WTC11 (cell line): ENCODE results near the gene CLEC3B. TPM values are rescaled to one million over a fixed set of nuclear protein-coding genes. Genes with fewer than 3 reads are reported as not detected.

Experiments used
- ATAC-seq: fragments of 200-7000 bp; cut with Tn5 transposase; 2 replicates; pipeline ENCODE4 v1.10.0; 2021; ENCODE audit warnings: mild to moderate bottlenecking, moderate library complexity
- CTCF ChIA-PET: fragments of 300-600 bp; sonication (Branson Sonifier 250); formaldehyde crosslinking; loops from one replicate; lab custom pipeline; 2021; ENCODE audit warnings: antibody characterized with exemption; lab: Charles Lee
- POLR2A ChIA-PET: fragments of 350-600 bp; sonication (Branson Sonifier 250); formaldehyde crosslinking; loops from one replicate; lab custom pipeline; 2021; ENCODE audit warnings: antibody characterized with exemption; lab: Charles Lee
- DNase-seq: peaks from one replicate; pipeline ENCODE4 v3.0.0; 2021; ENCODE audit warnings: low spot score
- H3K27ac Mint-ChIP-seq: 2 replicates; pipeline ENCODE4 v1.8.0; 2021; ENCODE audit warnings: mixed read lengths
- H3K27me3 Mint-ChIP-seq: 2 replicates; pipeline ENCODE4 v1.8.0; 2021; ENCODE audit warnings: low read depth, mild to moderate bottlenecking, moderate library complexity, mixed read lengths
- H3K36me3 Mint-ChIP-seq: 2 replicates; pipeline ENCODE4 v1.8.0; 2021; ENCODE audit warnings: mixed read lengths
- H3K4me1 Mint-ChIP-seq: 2 replicates; pipeline ENCODE4 v1.8.0; 2022; ENCODE audit warnings: mixed read lengths
- H3K4me3 Mint-ChIP-seq: 2 replicates; pipeline ENCODE4 v1.8.0; 2021; ENCODE audit warnings: mild to moderate bottlenecking, moderate library complexity, mixed read lengths
- H3K9me3 Mint-ChIP-seq: 2 replicates; pipeline ENCODE4 v1.8.0; 2021; ENCODE audit warnings: mixed read lengths
- FOXJ3 ChIP-seq: sonication (generic); formaldehyde crosslinking; IDR thresholded peaks from 2 replicates; pipeline ENCODE4 v1.9.0; 2021; ENCODE audit warnings: missing genetic modification reagents, mild to moderate bottlenecking, borderline replicate concordance
- GRHL2 ChIP-seq: fragments of 250-450 bp; sonication (Bioruptor Pico); IDR thresholded peaks from 2 replicates; pipeline ENCODE4 v1.8.0; 2022; ENCODE audit warnings: mild to moderate bottlenecking, moderate library complexity; ENCODE audit not compliant: insufficient replicate concordance, severe bottlenecking
- GTF2I ChIP-seq: fragments of 250-450 bp; sonication (Bioruptor Pico); conservative IDR thresholded peaks from 2 replicates; pipeline ENCODE4 v1.4.0; 2021; ENCODE audit warnings: mild to moderate bottlenecking
- NFE2L1 ChIP-seq: sonication (generic); formaldehyde crosslinking; IDR thresholded peaks from 2 replicates; pipeline ENCODE4 v1.8.1; 2023; ENCODE audit warnings: missing genetic modification reagents
- NFYB ChIP-seq: sonication (generic); formaldehyde crosslinking; conservative IDR thresholded peaks from 2 replicates; pipeline ENCODE4 v1.8.0; 2022; ENCODE audit warnings: low read depth, missing genetic modification reagents
- OVOL2 ChIP-seq: fragments of 250-450 bp; sonication (Bioruptor Pico); IDR thresholded peaks from 2 replicates; pipeline ENCODE4 v1.9.0; 2021; ENCODE audit warnings: mild to moderate bottlenecking, borderline replicate concordance
- RELA ChIP-seq: sonication (generic); formaldehyde crosslinking; IDR thresholded peaks from 2 replicates; pipeline ENCODE4 v1.8.1; 2022; ENCODE audit warnings: missing genetic modification reagents, mild to moderate bottlenecking, borderline replicate concordance
- RORB ChIP-seq: fragments of 250-450 bp; sonication (Bioruptor Pico); IDR thresholded peaks from 2 replicates; pipeline ENCODE4 v1.9.0; 2021; ENCODE audit warnings: mild to moderate bottlenecking
- ZNF219 ChIP-seq: sonication (generic); formaldehyde crosslinking; IDR thresholded peaks from 2 replicates; pipeline ENCODE4 v1.8.0; 2023; ENCODE audit warnings: missing genetic modification reagents, mild to moderate bottlenecking, borderline replicate concordance
- total RNA-seq: library from RNA; stranded (reverse); gene quantifications from 3 replicates; pipeline ENCODE4 v1.2.3, GENCODE V29; 2021
- TF ChIP-seq, protein P1 (sequence below): sonication (generic); formaldehyde crosslinking; IDR thresholded peaks from 2 replicates; pipeline ENCODE4 v1.8.1; 2023; ENCODE audit warnings: mild to moderate bottlenecking, missing genetic modification reagents, moderate library complexity
- TF ChIP-seq, protein P2 (sequence below): sonication (generic); formaldehyde crosslinking; IDR thresholded peaks from 2 replicates; pipeline ENCODE4 v1.8.0; 2022; ENCODE audit warnings: mild to moderate bottlenecking, missing genetic modification reagents
- TF ChIP-seq, protein P3 (sequence below): sonication (generic); formaldehyde crosslinking; IDR thresholded peaks from 2 replicates; pipeline ENCODE4 v1.8.1; 2023; ENCODE audit warnings: mild to moderate bottlenecking, missing genetic modification reagents
- TF ChIP-seq, protein P4 (sequence below): fragments of 200-600 bp; IDR thresholded peaks from 2 replicates; pipeline ENCODE4 v1.8.0; 2022; ENCODE audit warnings: antibody characterized with exemption
- TF ChIP-seq, protein P5 (sequence below): fragments of 250-450 bp; sonication (Bioruptor Pico); IDR thresholded peaks from 2 replicates; pipeline ENCODE4 v2.1.2; 2022; ENCODE audit warnings: mild to moderate bottlenecking, moderate library complexity
- TF ChIP-seq, protein P6 (sequence below): sonication (generic); formaldehyde crosslinking; conservative IDR thresholded peaks from 2 replicates; pipeline ENCODE4 v1.8.1; 2023; ENCODE audit warnings: mild to moderate bottlenecking, low read depth, missing genetic modification reagents, moderate library complexity

CLEC3B gene
- total RNA-seq, 1 experiment from 2014 or later = 0.81 TPM

DNA sequence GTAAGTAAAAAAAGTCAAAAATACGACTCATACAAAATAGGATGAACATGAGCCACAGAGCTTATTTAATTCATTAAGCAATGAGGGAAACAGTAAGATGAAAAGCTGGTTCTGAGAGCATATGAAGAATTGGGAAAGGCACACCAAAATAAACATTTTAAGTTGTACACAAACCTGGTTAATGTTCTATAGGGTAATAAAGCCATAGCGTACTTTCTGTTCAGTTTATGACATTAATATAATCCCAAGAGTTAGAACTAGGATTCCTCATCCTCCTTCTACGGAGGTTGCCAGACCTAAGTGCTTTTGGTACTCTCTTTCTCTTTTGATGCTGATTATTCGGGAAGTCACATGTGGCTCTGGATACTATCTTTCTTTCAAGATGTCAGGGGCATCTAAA is 41.4 kb downstream of the CLEC3B start (continued):
- TF ChIP-seq, protein P1, sequence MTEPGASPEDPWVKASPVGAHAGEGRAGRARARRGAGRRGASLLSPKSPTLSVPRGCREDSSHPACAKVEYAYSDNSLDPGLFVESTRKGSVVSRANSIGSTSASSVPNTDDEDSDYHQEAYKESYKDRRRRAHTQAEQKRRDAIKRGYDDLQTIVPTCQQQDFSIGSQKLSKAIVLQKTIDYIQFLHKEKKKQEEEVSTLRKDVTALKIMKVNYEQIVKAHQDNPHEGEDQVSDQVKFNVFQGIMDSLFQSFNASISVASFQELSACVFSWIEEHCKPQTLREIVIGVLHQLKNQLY (CRISPR knock-in tag) = no peak
- TF ChIP-seq NFYB (CRISPR knock-in tag) = no peak
- no peak for TF ChIP-seq ZNF219 (CRISPR knock-in tag)
- TF ChIP-seq NFE2L1 (CRISPR knock-in tag) = no peak
- TF ChIP-seq, all 79 proteins: peak for 0

DNA sequence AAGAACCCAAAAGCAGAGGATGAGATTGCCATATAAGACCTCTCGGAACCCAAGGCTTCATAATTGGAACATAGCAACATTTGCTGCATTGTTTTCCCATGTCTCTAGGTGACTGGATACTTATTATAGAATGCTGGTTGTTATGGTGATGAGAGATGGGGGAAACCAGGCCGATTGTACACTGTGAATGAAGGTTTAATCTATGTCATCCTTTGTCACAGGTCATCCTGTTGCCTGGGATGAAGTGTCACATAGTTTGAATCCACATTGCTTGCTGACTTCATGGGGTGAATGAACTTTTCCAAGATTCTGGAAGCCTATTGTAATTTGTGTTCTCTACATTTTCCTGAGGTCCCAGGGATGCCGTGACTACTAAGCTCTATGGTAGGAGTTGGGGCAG is 41.8 kb downstream of the CLEC3B start:
- no peak for ATAC-seq
- Mint-ChIP-seq H3K36me3 (no peaks in the 10 kb centered on the region), H3K4me3 (no peak overlapping the region), H3K27ac (no peak overlapping the region), H3K27me3 (peaks cover 17% of the 10 kb centered on the region), H3K9me3 (no peaks in the 10 kb centered on the region), H3K4me1 (peaks cover 6% of the 10 kb centered on the region; the same call in 1 of the 2 replicates)
- DNase-seq = no peak
- TF ChIP-seq RELA (CRISPR knock-in tag) = no peak
- TF ChIP-seq, protein P2, sequence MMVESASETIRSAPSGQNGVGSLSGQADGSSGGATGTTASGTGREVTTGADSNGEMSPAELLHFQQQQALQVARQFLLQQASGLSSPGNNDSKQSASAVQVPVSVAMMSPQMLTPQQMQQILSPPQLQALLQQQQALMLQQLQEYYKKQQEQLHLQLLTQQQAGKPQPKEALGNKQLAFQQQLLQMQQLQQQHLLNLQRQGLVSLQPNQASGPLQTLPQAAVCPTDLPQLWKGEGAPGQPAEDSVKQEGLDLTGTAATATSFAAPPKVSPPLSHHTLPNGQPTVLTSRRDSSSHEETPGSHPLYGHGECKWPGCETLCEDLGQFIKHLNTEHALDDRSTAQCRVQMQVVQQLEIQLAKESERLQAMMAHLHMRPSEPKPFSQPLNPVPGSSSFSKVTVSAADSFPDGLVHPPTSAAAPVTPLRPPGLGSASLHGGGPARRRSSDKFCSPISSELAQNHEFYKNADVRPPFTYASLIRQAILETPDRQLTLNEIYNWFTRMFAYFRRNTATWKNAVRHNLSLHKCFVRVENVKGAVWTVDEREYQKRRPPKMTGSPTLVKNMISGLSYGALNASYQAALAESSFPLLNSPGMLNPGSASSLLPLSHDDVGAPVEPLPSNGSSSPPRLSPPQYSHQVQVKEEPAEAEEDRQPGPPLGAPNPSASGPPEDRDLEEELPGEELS = no peak
- TF ChIP-seq, protein P3, sequence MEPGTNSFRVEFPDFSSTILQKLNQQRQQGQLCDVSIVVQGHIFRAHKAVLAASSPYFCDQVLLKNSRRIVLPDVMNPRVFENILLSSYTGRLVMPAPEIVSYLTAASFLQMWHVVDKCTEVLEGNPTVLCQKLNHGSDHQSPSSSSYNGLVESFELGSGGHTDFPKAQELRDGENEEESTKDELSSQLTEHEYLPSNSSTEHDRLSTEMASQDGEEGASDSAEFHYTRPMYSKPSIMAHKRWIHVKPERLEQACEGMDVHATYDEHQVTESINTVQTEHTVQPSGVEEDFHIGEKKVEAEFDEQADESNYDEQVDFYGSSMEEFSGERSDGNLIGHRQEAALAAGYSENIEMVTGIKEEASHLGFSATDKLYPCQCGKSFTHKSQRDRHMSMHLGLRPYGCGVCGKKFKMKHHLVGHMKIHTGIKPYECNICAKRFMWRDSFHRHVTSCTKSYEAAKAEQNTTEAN = no peak
- TF ChIP-seq GRHL2 (CRISPR knock-in tag) = no peak
- no peak for TF ChIP-seq OVOL2 (CRISPR knock-in tag)
- TF ChIP-seq RORB (CRISPR knock-in tag) = no peak
- no peak for TF ChIP-seq GTF2I (CRISPR knock-in tag)
- TF ChIP-seq, protein P4, sequence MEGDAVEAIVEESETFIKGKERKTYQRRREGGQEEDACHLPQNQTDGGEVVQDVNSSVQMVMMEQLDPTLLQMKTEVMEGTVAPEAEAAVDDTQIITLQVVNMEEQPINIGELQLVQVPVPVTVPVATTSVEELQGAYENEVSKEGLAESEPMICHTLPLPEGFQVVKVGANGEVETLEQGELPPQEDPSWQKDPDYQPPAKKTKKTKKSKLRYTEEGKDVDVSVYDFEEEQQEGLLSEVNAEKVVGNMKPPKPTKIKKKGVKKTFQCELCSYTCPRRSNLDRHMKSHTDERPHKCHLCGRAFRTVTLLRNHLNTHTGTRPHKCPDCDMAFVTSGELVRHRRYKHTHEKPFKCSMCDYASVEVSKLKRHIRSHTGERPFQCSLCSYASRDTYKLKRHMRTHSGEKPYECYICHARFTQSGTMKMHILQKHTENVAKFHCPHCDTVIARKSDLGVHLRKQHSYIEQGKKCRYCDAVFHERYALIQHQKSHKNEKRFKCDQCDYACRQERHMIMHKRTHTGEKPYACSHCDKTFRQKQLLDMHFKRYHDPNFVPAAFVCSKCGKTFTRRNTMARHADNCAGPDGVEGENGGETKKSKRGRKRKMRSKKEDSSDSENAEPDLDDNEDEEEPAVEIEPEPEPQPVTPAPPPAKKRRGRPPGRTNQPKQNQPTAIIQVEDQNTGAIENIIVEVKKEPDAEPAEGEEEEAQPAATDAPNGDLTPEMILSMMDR = no peak
- TF ChIP-seq FOXJ3 (CRISPR knock-in tag) = no peak
- TF ChIP-seq, protein P5, sequence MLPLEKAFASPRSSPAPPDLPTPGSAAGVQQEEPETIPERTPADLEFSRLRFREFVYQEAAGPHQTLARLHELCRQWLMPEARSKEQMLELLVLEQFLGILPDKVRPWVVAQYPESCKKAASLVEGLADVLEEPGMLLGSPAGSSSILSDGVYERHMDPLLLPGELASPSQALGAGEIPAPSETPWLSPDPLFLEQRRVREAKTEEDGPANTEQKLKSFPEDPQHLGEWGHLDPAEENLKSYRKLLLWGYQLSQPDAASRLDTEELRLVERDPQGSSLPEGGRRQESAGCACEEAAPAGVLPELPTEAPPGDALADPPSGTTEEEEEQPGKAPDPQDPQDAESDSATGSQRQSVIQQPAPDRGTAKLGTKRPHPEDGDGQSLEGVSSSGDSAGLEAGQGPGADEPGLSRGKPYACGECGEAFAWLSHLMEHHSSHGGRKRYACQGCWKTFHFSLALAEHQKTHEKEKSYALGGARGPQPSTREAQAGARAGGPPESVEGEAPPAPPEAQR (CRISPR knock-in tag) = no peak
- ChIA-PET CTCF (interaction anchor here (1.4 kb wide), 1 partner anchor 144 kb away, joined by 3 read pairs; no protein-coding TSS in a partner anchor), POLR2A (no interaction called here)

DNA sequence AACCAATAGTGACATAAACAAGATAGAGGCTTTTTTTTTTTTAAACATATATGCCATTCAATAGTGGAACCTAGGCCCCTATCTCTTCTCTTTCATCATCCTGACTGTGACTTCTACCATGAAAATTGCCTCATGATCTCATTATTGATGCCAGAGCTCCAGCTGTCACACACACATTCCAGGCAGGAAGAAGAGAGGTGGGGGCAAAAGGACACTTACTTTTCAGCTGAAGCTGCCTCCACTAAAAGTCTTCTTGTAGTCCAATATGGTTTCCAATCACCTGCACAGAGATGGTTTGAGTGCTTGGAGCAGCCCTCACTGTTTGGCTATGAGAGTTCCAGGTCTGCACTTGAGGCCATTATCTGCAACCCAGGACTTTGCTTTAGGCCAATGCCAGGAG is 45.0 kb downstream of the CLEC3B start:
- peaks cover 3% of the 10 kb centered on the region; the same call in 1 of the 2 replicates for H3K27me3 Mint-ChIP-seq
- TF ChIP-seq, protein P6, sequence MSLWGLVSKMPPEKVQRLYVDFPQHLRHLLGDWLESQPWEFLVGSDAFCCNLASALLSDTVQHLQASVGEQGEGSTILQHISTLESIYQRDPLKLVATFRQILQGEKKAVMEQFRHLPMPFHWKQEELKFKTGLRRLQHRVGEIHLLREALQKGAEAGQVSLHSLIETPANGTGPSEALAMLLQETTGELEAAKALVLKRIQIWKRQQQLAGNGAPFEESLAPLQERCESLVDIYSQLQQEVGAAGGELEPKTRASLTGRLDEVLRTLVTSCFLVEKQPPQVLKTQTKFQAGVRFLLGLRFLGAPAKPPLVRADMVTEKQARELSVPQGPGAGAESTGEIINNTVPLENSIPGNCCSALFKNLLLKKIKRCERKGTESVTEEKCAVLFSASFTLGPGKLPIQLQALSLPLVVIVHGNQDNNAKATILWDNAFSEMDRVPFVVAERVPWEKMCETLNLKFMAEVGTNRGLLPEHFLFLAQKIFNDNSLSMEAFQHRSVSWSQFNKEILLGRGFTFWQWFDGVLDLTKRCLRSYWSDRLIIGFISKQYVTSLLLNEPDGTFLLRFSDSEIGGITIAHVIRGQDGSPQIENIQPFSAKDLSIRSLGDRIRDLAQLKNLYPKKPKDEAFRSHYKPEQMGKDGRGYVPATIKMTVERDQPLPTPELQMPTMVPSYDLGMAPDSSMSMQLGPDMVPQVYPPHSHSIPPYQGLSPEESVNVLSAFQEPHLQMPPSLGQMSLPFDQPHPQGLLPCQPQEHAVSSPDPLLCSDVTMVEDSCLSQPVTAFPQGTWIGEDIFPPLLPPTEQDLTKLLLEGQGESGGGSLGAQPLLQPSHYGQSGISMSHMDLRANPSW (CRISPR knock-in tag) = no peak
- TF ChIP-seq NFE2L1 (CRISPR knock-in tag) = no peak
- peak; percentile 70; the same call in 1 of the 2 replicates for TF ChIP-seq GTF2I (CRISPR knock-in tag)
- DNase-seq (no peak), ATAC-seq (no peak)
- CTCF ChIA-PET = no interaction called here
- no peaks in the 10 kb centered on the region for H3K36me3 Mint-ChIP-seq
- H3K4me3 Mint-ChIP-seq = no peak overlapping the region
- 0 out of 2 replicates have a peak, but pooled peaks cover 3% of the 10 kb centered on the region for H3K4me1 Mint-ChIP-seq
- no peak overlapping the region for H3K27ac Mint-ChIP-seq
- no peaks in the 10 kb centered on the region for H3K9me3 Mint-ChIP-seq
- POLR2A ChIA-PET = no interaction called here
